Myocyte (in vitro differentiated cells): Measurements from ENCODE around the gene EBNA1BP2. TPM values are rescaled to one million over a fixed set of nuclear protein-coding genes. Genes with fewer than 3 reads are reported as not detected.
"Not testable (repeated sequence)": the region's sequence is repeated elsewhere in the genome, so short reads cannot be mapped to it uniquely, and the experiment has no call there.

Source experiments
- DNase-seq: peaks from one replicate; pipeline ENCODE4 v3.0.0-alpha.2; 2012; ENCODE audit warnings: low read depth
- microRNA-seq: library from miRNA; unstranded; fragments of <30 nt; microRNA quantifications from one replicate; pipeline ENCODE4, GENCODE V29; 2016
- total RNA-seq: library from RNA; depleted of rRNA; stranded (reverse); fragments of >200 nt; gene quantifications from 2 replicates; pipeline ENCODE4 v1.2.3, GENCODE V29; 2014

Gene EBNA1BP2
- total RNA-seq, 1 donor from 2014 or later: 74.0 TPM

GRCh38 chr1:43121256-43121900 lies 50.7 kb downstream of the EBNA1BP2 start:
- no peak for DNase-seq

GRCh38 chr1:43119928-43120586 lies 52.0 kb downstream of the EBNA1BP2 start:
- DNase-seq: not testable (repeated sequence)

Small RNA genes lying within 50 kb of the gene (microRNA-seq; reads per million reads assigned to microRNA genes)
- not detected for gene MIR6733

Other genes starting within 250 kb of the EBNA1BP2 start
- gene SLC2A1, start 213.4 kb downstream of the EBNA1BP2 start, total RNA-seq: 146 and 164 TPM in 2 replicates
- gene CFAP57, start within 50 bp of the EBNA1BP2 start, total RNA-seq: 0.21 and 0.47 TPM in 2 replicates
- gene TMEM125, start 97.7 kb upstream of the EBNA1BP2 start, total RNA-seq: not detected in 2 replicates
- gene C1orf210, start 113.3 kb upstream of the EBNA1BP2 start, total RNA-seq: not detected in 2 replicates
- gene TIE1, start 128.7 kb upstream of the EBNA1BP2 start, total RNA-seq: 0.11 TPM in 1 of 2 replicates, not detected in the other
- 0.08 TPM in 1 of 2 replicates, not detected in the other for gene MPL, start 165.5 kb upstream of the EBNA1BP2 start, total RNA-seq
- gene CDC20, start 186.7 kb upstream of the EBNA1BP2 start, total RNA-seq: 0.68 and 2.0 TPM in 2 replicates
- 47.3 and 48.2 TPM in 2 replicates for gene ELOVL1, start 195.7 kb upstream of the EBNA1BP2 start, total RNA-seq
- gene MED8, start 217.5 kb upstream of the EBNA1BP2 start, total RNA-seq: 24.8 and 37.0 TPM in 2 replicates
- 13.8 and 19.5 TPM in 2 replicates for gene SZT2, start 217.6 kb upstream of the EBNA1BP2 start, total RNA-seq